Fibroblast of pulmonary artery (primary cell): Measurements from ENCODE around the gene FLOT2.
"Not testable (repeated sequence)": the region's sequence is repeated elsewhere in the genome, so short reads cannot be mapped to it uniquely, and the experiment has no call there.

Experiments
- DNase-seq: peaks from one replicate; pipeline ENCODE4 v3.0.0-alpha.2; 2010; ENCODE audit warnings: low read depth
- H3K4me3 ChIP-seq: replicated peaks from 2 replicates; pipeline ENCODE4 v1.5.1; 2011; ENCODE audit warnings: low read depth, mild to moderate bottlenecking, control low read depth, low read length, moderate library complexity
- CTCF ChIP-seq: IDR thresholded peaks from 2 replicates; pipeline ENCODE4 v1.5.1; 2011; ENCODE audit warnings: mild to moderate bottlenecking, control low read depth, low read length, inconsistent platforms; ENCODE audit errors: missing control alignments

Gene FLOT2

DNA sequence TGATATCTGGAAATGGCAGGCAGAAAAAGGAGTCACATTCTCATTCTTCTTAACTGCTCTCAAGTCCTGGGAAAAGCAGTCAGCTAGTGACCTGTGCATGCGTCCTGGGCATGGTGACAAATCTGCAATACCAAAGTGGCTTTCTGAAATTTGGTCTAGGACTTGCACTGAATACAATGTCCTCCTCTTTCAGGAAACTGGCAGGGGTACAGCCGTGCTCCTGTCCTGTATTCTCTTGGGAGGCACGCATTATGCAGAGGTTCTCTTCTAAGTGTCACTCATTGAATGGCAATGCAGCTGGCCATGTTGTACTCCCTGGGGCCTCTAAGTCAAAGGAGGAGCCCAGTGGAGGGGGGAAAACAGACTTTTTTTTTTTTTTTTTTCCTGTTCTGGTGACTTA, 43.1 kb upstream of the FLOT2 start:
- no peak for TF ChIP-seq CTCF
- H3K4me3 ChIP-seq: no peak overlapping the region
- no peak for DNase-seq

GRCh38 chr17:28940142-28940541, 42.6 kb upstream of the FLOT2 start:
- no peak overlapping the region for H3K4me3 ChIP-seq
- DNase-seq: no peak
- TF ChIP-seq CTCF: no peak

DNA sequence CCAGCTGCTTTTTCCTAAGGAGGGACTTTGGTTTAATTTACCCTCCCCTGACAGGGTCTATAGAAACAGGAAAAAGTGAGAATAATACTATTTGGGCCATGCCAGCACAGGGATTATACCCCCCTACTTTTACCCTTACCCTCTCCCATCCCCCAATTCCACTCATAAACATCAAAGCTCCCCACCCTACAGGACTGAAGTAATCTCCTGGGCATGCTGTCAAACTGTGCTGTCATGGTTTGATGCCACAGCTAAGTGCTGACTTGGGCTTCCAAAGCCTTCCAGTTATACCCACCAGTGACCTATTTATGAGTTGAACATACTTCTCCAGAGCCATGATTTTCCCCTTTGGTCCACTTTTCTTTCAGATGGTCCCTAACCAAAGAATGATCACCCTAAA, 41.0 kb upstream of the FLOT2 start:
- no peak for DNase-seq
- no peak overlapping the region for H3K4me3 ChIP-seq
- no peak for TF ChIP-seq CTCF

GRCh38 chr17:28937044-28937729, 39.7 kb upstream of the FLOT2 start:
- no peak for TF ChIP-seq CTCF
- H3K4me3 ChIP-seq: no peak overlapping the region
- peak; percentile 72 for DNase-seq

GRCh38 chr17:28935744-28936460, 38.4 kb upstream of the FLOT2 start:
- H3K4me3 ChIP-seq: no peak overlapping the region
- DNase-seq: no peak
- no peak for TF ChIP-seq CTCF

DNA sequence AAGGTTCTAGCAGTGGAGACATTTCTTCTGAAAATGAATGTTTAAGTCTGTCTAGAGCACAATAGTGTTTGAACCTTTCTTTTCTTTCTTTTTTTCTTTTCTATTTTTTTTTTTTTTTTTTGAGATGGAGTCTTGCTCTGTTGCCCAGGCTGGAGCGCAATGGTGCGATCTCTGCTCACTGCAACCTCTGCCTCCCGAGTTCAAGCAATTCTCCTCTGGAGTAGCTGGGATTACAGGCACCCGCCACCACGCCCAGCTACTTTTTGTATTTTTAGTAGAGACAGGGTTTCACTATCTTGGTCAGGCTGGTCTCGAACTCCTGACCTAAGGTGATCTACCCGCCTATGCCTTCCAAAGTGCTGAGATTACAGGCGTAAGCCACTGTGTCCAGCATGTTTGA, 37.0 kb upstream of the FLOT2 start:
- not testable (repeated sequence) for DNase-seq, H3K4me3 ChIP-seq

DNA sequence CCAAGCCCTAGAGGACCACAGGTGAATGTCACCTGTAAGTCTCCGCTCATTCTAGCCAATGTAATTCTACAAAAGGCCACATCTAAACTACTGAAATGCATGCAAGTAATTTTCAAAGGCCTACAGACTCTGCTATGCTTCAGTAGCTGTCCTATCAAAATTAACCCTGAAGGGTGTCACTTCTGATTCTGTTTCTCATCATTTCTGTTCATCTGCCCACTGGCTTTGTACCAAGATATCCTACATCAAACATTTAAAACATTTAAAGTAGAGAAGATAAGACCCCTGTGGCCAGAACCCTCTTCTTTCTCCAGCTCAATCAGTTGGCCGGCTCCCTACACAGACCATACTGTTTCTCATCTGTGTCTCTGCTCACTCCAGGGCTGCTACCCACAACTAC, 32.3 kb upstream of the FLOT2 start:
- DNase-seq: no peak
- TF ChIP-seq CTCF: no peak
- no peak overlapping the region for H3K4me3 ChIP-seq
